ENCODE data around the gene ST8SIA1.

ST8SIA1 gene

GRCh38 chr12:22234561-22234960, 99.9 kb downstream of the ST8SIA1 start:
- TF ChIP-seq CTCF (IDR thresholded peaks at IDR 0.05) = no peak

GRCh38 chr12:22231836-22232235, 102.7 kb downstream of the ST8SIA1 start:
- no peak for TF ChIP-seq CTCF (IDR thresholded peaks at IDR 0.05)

- no peak for TF ChIP-seq CTCF (IDR thresholded peaks at IDR 0.05)
Measured at GRCh38 chr12:22231078-22231477, 103.4 kb downstream of the ST8SIA1 start.

- TF ChIP-seq CTCF (IDR thresholded peaks at IDR 0.05) = no peak
Measured at GRCh38 chr12:22230280-22230794, 104.2 kb downstream of the ST8SIA1 start.

GRCh38 chr12:22229652-22230279, 104.7 kb downstream of the ST8SIA1 start:
- TF ChIP-seq CTCF (IDR thresholded peaks at IDR 0.05) = no peak

GRCh38 chr12:22228022-22228875, 106.3 kb downstream of the ST8SIA1 start:
- TF ChIP-seq CTCF (IDR thresholded peaks at IDR 0.05) = no peak

- no peak for TF ChIP-seq CTCF (IDR thresholded peaks at IDR 0.05)
Measured at GRCh38 chr12:22223356-22223755, 111.2 kb downstream of the ST8SIA1 start.
